H1 (cell line): ENCODE results near the gene RDM1. TPM values are rescaled to one million over a fixed set of nuclear protein-coding genes. Genes with fewer than 3 reads are reported as not detected.

Source experiments
- CTCF ChIA-PET: fragments of 300-600 bp; sonication (Branson Sonifier 250); formaldehyde crosslinking; loops from one replicate; lab custom pipeline; 2021; ENCODE audit not compliant: partially characterized antibody; lab: Charles Lee
- POLR2A ChIA-PET: fragments of 300-600 bp; sonication (Branson Sonifier 250); formaldehyde crosslinking; loops from one replicate; lab custom pipeline; 2021; ENCODE audit warnings: inconsistent platforms; ENCODE audit not compliant: partially characterized antibody; lab: Charles Lee
- DNase-seq, 2 experiments: peaks; one replicate each; pipeline versions ENCODE4 v3.0.0 to v3.0.0-alpha.2; 2010 to 2022; ENCODE audit warnings: low spot score in 2 of 2, low read depth in 1 of 2, mixed read lengths in 1 of 2
- FAIRE-seq: peaks from 2 replicates; lab custom pipeline; 2011; peaks lifted over from hg19 to GRCh38; lab: Jason Lieb, UNC
- H2AFZ ChIP-seq: 2 replicates; pipeline ENCODE4 v1.8.1; 2012; ENCODE audit warnings: low read length, inconsistent platforms
- H2AK5ac ChIP-seq: 2 replicates; pipeline ENCODE4 v1.6.1; 2013; ENCODE audit warnings: low read depth, low read length
- H2BK120ac ChIP-seq: replicated peaks from 2 replicates; pipeline ENCODE3; 2013; ENCODE audit warnings: low read depth, low read length, inconsistent platforms
- H2BK12ac ChIP-seq: 2 replicates; pipeline ENCODE4 v1.6.1; 2013; ENCODE audit warnings: low read depth, low read length
- H2BK15ac ChIP-seq: 2 replicates; pipeline ENCODE4 v1.6.1; 2013; ENCODE audit warnings: low read length
- H2BK20ac ChIP-seq: 2 replicates; pipeline ENCODE4 v1.6.1; 2013; ENCODE audit warnings: low read length
- H2BK5ac ChIP-seq: 2 replicates; pipeline ENCODE4 v1.6.1; 2013; ENCODE audit warnings: low read depth, low read length
- H3K14ac ChIP-seq: 2 replicates; pipeline ENCODE4 v1.6.1; 2013; ENCODE audit warnings: inconsistent platforms; ENCODE audit not compliant: insufficient read length
- H3K18ac ChIP-seq: 2 replicates; pipeline ENCODE4 v1.6.1; 2013; ENCODE audit warnings: low read length; ENCODE audit errors: extremely low read depth
- H3K23ac ChIP-seq: 2 replicates; pipeline ENCODE4 v1.6.1; 2013; ENCODE audit warnings: inconsistent platforms; ENCODE audit not compliant: insufficient read length
- H3K23me2 ChIP-seq: 2 replicates; pipeline ENCODE4 v1.6.1; 2013; ENCODE audit warnings: low read depth, low read length
- H3K27ac ChIP-seq: 2 replicates; pipeline ENCODE4 v1.6.1; 2011; ENCODE audit warnings: low read depth, low read length, inconsistent platforms
- H3K27me3 ChIP-seq, 4 experiments: replicated peaks in 1 of 4; 1 replicate in 1 of 4; 2 replicates in 3 of 4; pipeline versions ENCODE4 v1.6.1 to v1.8.1; 2011 to 2013; ENCODE audit warnings: low read length in 3 of 4, mild to moderate bottlenecking in 3 of 4, inconsistent platforms in 2 of 4, mixed read lengths in 2 of 4, moderate library complexity in 1 of 4; ENCODE audit not compliant: control insufficient read depth in 3 of 4, insufficient read depth in 3 of 4; ENCODE audit errors: extremely low read depth in 1 of 4
- H3K36me3 ChIP-seq, 4 experiments: 2 replicates each; pipeline versions ENCODE4 v1.6.1 to v1.8.1; 2011 to 2013; ENCODE audit warnings: mild to moderate bottlenecking in 4 of 4, low read length in 3 of 4, moderate library complexity in 2 of 4, control low read depth in 1 of 4, inconsistent platforms in 1 of 4; ENCODE audit not compliant: insufficient read depth in 4 of 4, control insufficient read depth in 2 of 4
- H3K4ac ChIP-seq: replicated peaks from 2 replicates; pipeline ENCODE3; 2013; ENCODE audit warnings: low read length, low read depth, mixed read lengths, inconsistent platforms; ENCODE audit not compliant: insufficient read length
- H3K4me1 ChIP-seq, 4 experiments: replicated peaks in 1 of 4; 1 replicate in 1 of 4; 2 replicates in 3 of 4; pipeline versions ENCODE4 v1.6.1 to v1.8.1; 2011 to 2013; ENCODE audit warnings: low read length in 3 of 4, inconsistent platforms in 2 of 4, mixed read lengths in 1 of 4; ENCODE audit not compliant: insufficient read depth in 4 of 4, control insufficient read depth in 3 of 4
- H3K4me2 ChIP-seq, 2 experiments: 2 replicates each; pipeline versions ENCODE4 v1.6.1 to v1.8.1; 2011 to 2013; ENCODE audit warnings: low read depth in 2 of 2, low read length in 2 of 2, control low read depth in 1 of 2, inconsistent platforms in 1 of 2, mild to moderate bottlenecking in 1 of 2; ENCODE audit not compliant: insufficient read depth in 1 of 2
- H3K4me3 ChIP-seq, 4 experiments: fragments of 200-600, 300-600 bp in 1 of 4; sonication (generic), shearing (Covaris generic), sonication (Bioruptor Twin) in 1 of 4; 2 replicates each; pipeline versions ENCODE4 v1.5.1 to v1.8.1; 2011 to 2016; ENCODE audit warnings: low read length in 4 of 4, low read depth in 3 of 4, control low read depth in 2 of 4, inconsistent platforms in 2 of 4, mild to moderate bottlenecking in 2 of 4, mixed read lengths in 1 of 4, moderate library complexity in 1 of 4; ENCODE audit not compliant: insufficient read depth in 2 of 4; ENCODE audit errors: extremely low read depth in 1 of 4
- H3K56ac ChIP-seq: replicated peaks from 2 replicates; pipeline ENCODE3; 2013; ENCODE audit warnings: low read depth, mild to moderate bottlenecking, mixed read lengths, low read length, inconsistent platforms; ENCODE audit not compliant: insufficient read length
- H3K79me1 ChIP-seq: 2 replicates; pipeline ENCODE4 v1.6.1; 2013; ENCODE audit warnings: low read depth, low read length, control low read depth
- H3K79me2 ChIP-seq, 2 experiments: 2 replicates each; pipeline versions ENCODE4 v1.6.1 to v1.8.1; 2012 to 2013; ENCODE audit warnings: low read length in 2 of 2, mild to moderate bottlenecking in 2 of 2, inconsistent platforms in 1 of 2; ENCODE audit not compliant: insufficient read depth in 2 of 2, control insufficient read depth in 1 of 2
- H3K9ac ChIP-seq, 4 experiments: replicated peaks in 1 of 4; 1 replicate in 1 of 4; 2 replicates in 3 of 4; pipeline versions ENCODE4 v1.6.1 to v1.8.1; 2011 to 2013; ENCODE audit warnings: low read depth in 3 of 4, low read length in 3 of 4, control low read depth in 2 of 4, mild to moderate bottlenecking in 2 of 4, moderate library complexity in 2 of 4, inconsistent platforms in 1 of 4; ENCODE audit errors: extremely low read depth in 1 of 4
- H3K9me3 ChIP-seq, 2 experiments: 2 replicates each; pipeline versions ENCODE4 v1.6.1 to v1.8.1; 2012 to 2013; ENCODE audit warnings: mild to moderate bottlenecking in 2 of 2, moderate library complexity in 2 of 2, control low read depth in 1 of 2, inconsistent platforms in 1 of 2, low read depth in 1 of 2, low read length in 1 of 2, mixed read lengths in 1 of 2; ENCODE audit not compliant: insufficient read depth in 2 of 2
- H4K20me1 ChIP-seq, 2 experiments: replicated peaks in 1 of 2; 2 replicates each; pipeline versions ENCODE3 to v1.8.1; 2011 to 2013; ENCODE audit warnings: inconsistent platforms in 2 of 2, low read length in 2 of 2, mild to moderate bottlenecking in 1 of 2; ENCODE audit not compliant: insufficient read depth in 2 of 2, control insufficient read depth in 1 of 2
- H4K5ac ChIP-seq: 2 replicates; pipeline ENCODE4 v1.6.1; 2013; ENCODE audit warnings: low read length, low read depth, mixed read lengths, inconsistent platforms; ENCODE audit not compliant: insufficient read length
- H4K8ac ChIP-seq: 2 replicates; pipeline ENCODE4 v1.8.0; 2013; ENCODE audit warnings: mild to moderate bottlenecking, moderate library complexity, low read length, inconsistent platforms; ENCODE audit not compliant: insufficient read depth; ENCODE audit errors: extremely low read depth
- H4K91ac ChIP-seq: replicated peaks from 2 replicates; pipeline ENCODE3; 2013; ENCODE audit warnings: low read length, mixed read lengths, inconsistent platforms; ENCODE audit not compliant: insufficient read length
- POLR2AphosphoS5 ChIP-seq: IDR thresholded peaks from 2 replicates; pipeline ENCODE4 v1.6.1; 2011; ENCODE audit warnings: low read depth, low read length
- WGBS, 2 experiments: shearing (Covaris generic) in 1 of 2; methylation state at CpG; one replicate each; pipeline versions ENCODE4 v1.1.6 to v1.1.7; 2013 to 2015; ENCODE audit warnings: low lambda C conversion rate in 2 of 2, mixed read lengths in 2 of 2, inconsistent platforms in 1 of 2, low coverage in 1 of 2, missing lambda C conversion rate in 1 of 2; ENCODE audit not compliant: insufficient replicate concordance in 2 of 2, insufficient coverage in 1 of 2, insufficient read length in 1 of 2; ENCODE audit errors: extremely low coverage in 1 of 2, missing lambda C conversion rate in 1 of 2; 5-methylcytosine and 5-hydroxymethylcytosine counted together
- polyA plus RNA-seq, 7 experiments: library from polyadenylated mRNA; depleted of rRNA in 3 of 7; stranded (reverse) in 5 of 7; unstranded in 2 of 7; fragments of >200 nt in 5 of 7; fragments of 200-250 nt in 2 of 7; gene quantifications; 1 replicate in 5 of 7; 2 replicates in 1 of 7; 4 replicates in 1 of 7; pipeline versions ENCODE4 v1.2.1 to v1.2.3, GENCODE V29; 2011 to 2013; ENCODE audit warnings: missing spikeins in 2 of 7, mixed read lengths in 2 of 7
- total RNA-seq: library from RNA; stranded (reverse); fragmentation: NEBNext Ultra II Directional; extraction: Animal tissue kit (Norgen Biotek cat#: 25700); gene quantifications from 2 replicates; pipeline ENCODE4 v1.2.1, GENCODE V29; 2021

The RDM1 gene
- total and polyA plus RNA-seq, 2 of the 8 experiments (the other 6 are each of a cell fraction or from before 2014, with no cell fraction given) = 7.3 to 9.7 TPM

DNA sequence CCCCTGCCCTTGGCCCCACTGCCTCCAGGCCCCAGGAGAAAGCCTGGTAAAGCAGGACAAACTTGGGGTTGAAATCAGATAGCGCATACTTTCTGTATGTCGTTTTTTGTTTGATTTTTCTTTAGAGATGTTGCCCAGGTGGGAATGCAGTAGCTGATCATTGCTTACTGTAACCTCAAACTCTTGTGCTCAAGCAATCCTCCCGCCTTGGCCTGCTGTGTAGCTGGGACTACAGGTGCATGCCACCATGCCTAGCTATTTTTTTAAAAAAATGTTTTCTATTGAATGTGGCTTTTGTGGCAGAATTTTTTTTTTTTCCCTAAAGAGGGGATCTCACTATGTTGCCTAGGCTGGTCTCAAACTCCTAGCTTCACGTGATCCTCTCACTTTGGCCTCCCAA is 39.3 kb downstream of the RDM1 start:
- H3K36me3 ChIP-seq = no peaks in the 10 kb centered on the region
- no peaks in the 10 kb centered on the region for H3K79me1 ChIP-seq
- ChIA-PET POLR2A (interaction anchor here (0.6 to 0.7 kb wide), 2 partner anchors 81 to 86 kb away, joined by 3 read pairs; no protein-coding TSS in a partner anchor), CTCF (interaction anchor here (0.6 kb wide), 1 partner anchor 10 kb away, joined by 3 read pairs; no protein-coding TSS in a partner anchor)
- H4K8ac ChIP-seq = no peak overlapping the region
- H3K79me2 ChIP-seq = no peaks in the 10 kb centered on the region
- H3K27me3 ChIP-seq = no peaks in the 10 kb centered on the region
- H3K9me3 ChIP-seq = no peaks in the 10 kb centered on the region
- no peak overlapping the region for H2BK120ac ChIP-seq
- WGBS, 2 experiments = 85% methylated on average over 4 of the region's 4 CpGs; no CpG with 5 or more reads in 1 of the 2 experiments
- no peak for FAIRE-seq
- H3K18ac ChIP-seq = no peak overlapping the region
- H2AK5ac ChIP-seq = no peak overlapping the region
- H4K20me1 ChIP-seq = no peaks in the 10 kb centered on the region
- H3K14ac ChIP-seq = no peak overlapping the region
- peaks cover 0 to 8% (median 3%) of the 10 kb centered on the region in 4 experiments; a peak in 5 of 7 replicates for H3K4me1 ChIP-seq
- no peak overlapping the region for H3K9ac ChIP-seq
- H4K91ac ChIP-seq = no peak overlapping the region
- no peak overlapping the region for H3K4ac ChIP-seq
- no peak overlapping the region for H4K5ac ChIP-seq
- H2BK12ac ChIP-seq = no peak overlapping the region
- DNase-seq = no peak
- no peak overlapping the region for H2BK15ac ChIP-seq
- no peak overlapping the region for H3K4me2 ChIP-seq
- H3K23ac ChIP-seq = no peak overlapping the region
- no peak overlapping the region for H2BK5ac ChIP-seq
- no peaks in the 10 kb centered on the region for H3K23me2 ChIP-seq
- H2AFZ ChIP-seq = no peak overlapping the region
- no peak overlapping the region for H3K56ac ChIP-seq
- no peak overlapping the region for H3K4me3 ChIP-seq
- H3K27ac ChIP-seq = no peak overlapping the region
- H2BK20ac ChIP-seq = no peak overlapping the region
- no peak for TF ChIP-seq POLR2AphosphoS5
